ENCODE data around the gene OOSP2.

Gene OOSP2

GRCh38 chr11:60077981-60078380, 37.8 kb downstream of the OOSP2 start:
- no peak for DNase-seq (ENCODE audit: low spot score)
- TF ChIP-seq CTCF (IDR thresholded peaks at IDR 0.05; ENCODE audit: extremely low read depth, insufficient read depth, missing control alignments), result no peak
- in situ Hi-C loops (cut with MboI; ENCODE audit: low pct_unique_long_range_greater_than_20kb, low sequenced_read_pairs, unreplicated experiment), result no loop called here

DNA sequence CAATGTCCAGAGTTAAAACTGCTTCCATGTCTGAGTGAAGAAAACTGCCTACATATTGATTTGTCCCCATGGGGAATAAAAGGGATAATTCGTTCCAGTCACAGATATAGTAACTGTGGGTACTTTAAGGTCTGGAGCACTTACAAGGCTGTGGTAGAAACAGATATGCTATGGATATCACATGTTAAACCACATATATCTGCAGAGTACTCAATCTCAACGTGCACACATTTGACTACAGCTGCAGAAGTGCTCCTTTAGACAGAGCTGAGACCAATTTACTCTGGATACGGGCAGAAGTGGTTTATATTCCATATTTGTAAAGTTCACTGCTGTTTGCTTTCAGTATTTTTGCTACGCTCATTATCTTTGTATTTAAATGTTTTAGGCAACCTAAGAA, 38.5 kb downstream of the OOSP2 start:
- in situ Hi-C loops (cut with MboI; ENCODE audit: low pct_unique_long_range_greater_than_20kb, low sequenced_read_pairs, unreplicated experiment), result no loop called here
- DNase-seq (ENCODE audit: low spot score), result no peak
- no peak for TF ChIP-seq CTCF (IDR thresholded peaks at IDR 0.05; ENCODE audit: extremely low read depth, insufficient read depth, missing control alignments)

DNA sequence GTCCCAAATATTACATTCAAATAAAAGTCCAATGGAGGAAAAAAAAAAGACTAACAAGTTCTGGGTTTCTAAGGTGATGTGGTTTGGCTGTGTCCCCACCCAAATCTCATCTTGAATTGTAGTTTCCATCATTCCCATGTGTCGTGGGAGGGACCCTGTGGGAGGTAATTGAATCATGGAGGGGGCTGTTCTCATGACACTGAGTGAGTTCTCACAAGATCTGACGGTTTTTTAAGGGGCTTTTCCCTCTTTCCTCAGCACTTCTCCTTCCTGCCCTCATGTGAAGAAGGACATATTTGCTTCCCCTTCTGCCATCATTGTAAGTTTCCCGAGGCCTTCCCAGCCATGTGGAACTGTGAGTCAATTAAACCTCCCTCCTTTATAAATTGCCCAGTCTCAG, 40.3 kb downstream of the OOSP2 start:
- in situ Hi-C loops (cut with MboI; ENCODE audit: low pct_unique_long_range_greater_than_20kb, low sequenced_read_pairs, unreplicated experiment), result no loop called here
- TF ChIP-seq CTCF (IDR thresholded peaks at IDR 0.05; ENCODE audit: extremely low read depth, insufficient read depth, missing control alignments), result no peak
- DNase-seq (ENCODE audit: low spot score), result no peak

- TF ChIP-seq CTCF (IDR thresholded peaks at IDR 0.05; ENCODE audit: extremely low read depth, insufficient read depth, missing control alignments), result no peak
- in situ Hi-C loops (cut with MboI; ENCODE audit: low pct_unique_long_range_greater_than_20kb, low sequenced_read_pairs, unreplicated experiment), result no loop called here
- no peak for DNase-seq (ENCODE audit: low spot score)
Observed at GRCh38 chr11:60084631-60085273, 44.5 kb downstream of the OOSP2 start.

DNA sequence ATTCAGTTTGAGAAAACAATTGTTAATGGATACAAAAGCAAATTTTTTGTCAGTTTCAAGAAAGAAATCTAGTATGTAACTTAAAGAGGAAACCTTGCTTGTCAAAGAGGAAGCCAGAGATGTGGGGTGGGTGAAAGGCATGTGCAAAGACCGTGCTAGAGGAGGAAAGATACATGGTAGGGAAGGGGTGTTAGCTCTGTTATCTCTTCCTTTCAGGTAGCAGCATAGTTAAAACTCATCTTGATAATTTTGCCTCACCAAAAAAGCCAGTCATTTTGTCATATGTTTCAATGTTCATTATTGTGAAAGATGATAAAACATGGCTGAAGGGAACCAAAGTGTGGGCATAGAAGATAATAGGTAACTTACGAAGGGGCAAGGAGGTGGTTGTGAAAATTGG, 45.7 kb downstream of the OOSP2 start:
- no peak for TF ChIP-seq CTCF (IDR thresholded peaks at IDR 0.05; ENCODE audit: extremely low read depth, insufficient read depth, missing control alignments)
- DNase-seq (ENCODE audit: low spot score), result no peak
- in situ Hi-C loops (cut with MboI; ENCODE audit: low pct_unique_long_range_greater_than_20kb, low sequenced_read_pairs, unreplicated experiment), result no loop called here

GRCh38 chr11:60087239-60087638, 47.0 kb downstream of the OOSP2 start:
- no peak for DNase-seq (ENCODE audit: low spot score)
- TF ChIP-seq CTCF (IDR thresholded peaks at IDR 0.05; ENCODE audit: extremely low read depth, insufficient read depth, missing control alignments), result no peak
- in situ Hi-C loops (cut with MboI; ENCODE audit: low pct_unique_long_range_greater_than_20kb, low sequenced_read_pairs, unreplicated experiment), result no loop called here

DNA sequence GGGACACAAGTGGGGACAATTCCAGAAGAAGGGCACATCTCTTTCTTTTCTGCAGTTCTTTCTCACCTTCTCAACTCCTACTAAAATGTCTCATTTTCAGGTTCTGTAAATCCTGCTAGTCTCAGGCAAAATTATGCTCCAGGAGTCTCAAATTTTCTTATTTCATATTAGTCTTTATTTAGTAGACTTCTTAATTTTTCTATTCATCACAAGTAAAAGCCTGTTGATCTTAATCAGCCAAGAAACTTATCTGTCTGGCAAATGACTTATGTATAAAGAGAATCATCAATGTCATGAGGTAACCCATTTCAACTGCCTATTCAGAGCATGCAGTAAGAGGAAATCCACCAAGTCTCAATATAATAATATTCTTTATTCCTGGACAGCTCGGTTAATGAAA, 48.2 kb downstream of the OOSP2 start, which contains the start of gene MS4A2:
TSS of gene MS4A2 (plus strand) at position 301 of the 400 bp plus-strand sequence. CDS start 102 bp downstream, outside the sequence.
- TF ChIP-seq CTCF (IDR thresholded peaks at IDR 0.05; ENCODE audit: extremely low read depth, insufficient read depth, missing control alignments), result no peak
- in situ Hi-C loops (cut with MboI; ENCODE audit: low pct_unique_long_range_greater_than_20kb, low sequenced_read_pairs, unreplicated experiment), result no loop called here
- DNase-seq (ENCODE audit: low spot score), result no peak

Data from GM13977 (cell line).